Subcutaneous preadipocyte (primary cell): ENCODE data around the gene DPPA3. TPM values are rescaled to one million over a fixed set of nuclear protein-coding genes. Genes with fewer than 3 reads are reported as not detected.

Experiments used
- total RNA-seq: library from RNA; depleted of rRNA; stranded (reverse); fragments of >200 nt; gene quantifications from 2 replicates; pipeline ENCODE4 v1.2.3, GENCODE V29; 2012

Gene DPPA3
- total RNA-seq: not detected in 2 replicates

DNA sequence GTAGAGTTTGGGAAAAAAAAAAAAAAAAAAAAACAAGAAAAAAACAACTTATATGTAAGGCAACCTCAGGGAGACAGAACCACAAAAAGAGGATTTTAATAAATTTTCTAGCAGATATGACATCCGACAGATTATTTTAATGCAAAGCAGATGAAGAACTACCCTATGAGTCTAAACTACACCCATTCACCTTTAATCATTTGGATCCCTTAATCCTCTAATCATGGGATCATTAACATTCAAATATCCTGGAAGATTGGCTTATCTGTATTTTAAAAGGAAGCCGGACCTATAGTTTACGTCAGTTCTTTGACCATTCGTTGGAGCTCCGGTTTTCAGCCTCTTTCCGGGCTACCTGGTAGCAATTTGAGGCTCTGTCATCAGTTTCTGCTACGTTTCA lies at the start of gene DPPA3:
DPPA3 (plus strand) TSS at position 301 of the 400 bp plus-strand sequence. CDS start 138 bp downstream, outside the sequence.

DNA sequence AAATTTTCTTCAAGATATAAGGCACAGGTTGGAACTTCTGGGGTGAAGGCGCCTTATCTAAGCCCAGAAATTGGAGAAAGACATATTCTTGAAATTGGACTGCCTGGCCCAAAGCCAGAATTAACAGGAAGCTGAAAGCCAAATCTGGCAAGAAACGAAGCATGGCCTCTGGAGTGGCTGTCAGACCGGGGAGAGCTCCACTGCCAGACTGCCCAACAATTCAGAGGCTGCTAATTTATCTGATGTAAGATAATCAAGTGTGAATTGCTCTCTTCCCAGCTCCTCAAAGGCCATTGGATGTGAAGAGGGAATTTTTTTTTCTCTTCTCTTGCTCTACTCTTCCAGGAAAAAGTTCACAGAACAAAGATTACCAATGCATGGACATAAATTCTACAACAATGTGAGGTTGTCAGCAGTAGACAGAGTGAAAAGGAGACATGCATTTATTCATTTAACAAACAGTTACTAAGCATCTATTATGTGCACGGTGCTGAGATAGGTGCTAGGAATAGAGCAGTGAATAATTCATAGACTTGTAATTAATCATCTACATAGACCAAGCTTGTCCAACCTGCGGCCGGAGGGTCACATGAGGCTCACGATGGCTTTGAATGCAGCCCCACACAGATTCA lies 15.6 kb upstream of the DPPA3 start, which contains the start of gene GDF3:
GDF3 (minus strand) TSS at position 210 of the 632 bp plus-strand sequence; CDS start at position 163, 47 bp downstream.

DNA sequence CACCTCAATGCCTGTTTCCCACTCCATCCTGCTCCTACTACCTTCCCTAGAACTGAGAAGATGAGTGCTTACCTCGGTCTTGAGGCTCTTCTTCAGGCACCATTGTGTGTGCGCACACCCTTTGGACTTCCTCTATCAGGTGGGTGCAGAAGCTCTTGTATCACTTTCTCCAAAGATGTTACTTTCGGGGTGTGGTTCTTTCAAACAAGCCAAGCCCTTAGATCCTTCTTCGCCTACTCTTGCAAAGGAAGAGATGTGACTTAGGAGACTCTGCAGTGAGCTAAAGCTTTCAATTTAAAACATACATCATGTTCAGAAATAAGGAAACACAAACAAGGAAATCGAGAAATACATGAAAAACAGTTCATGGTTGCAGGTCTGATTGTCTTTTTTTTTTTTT lies 36.0 kb downstream of the DPPA3 start, which contains the start of gene CLEC4C:
CLEC4C (minus strand) TSS at position 130 of the 400 bp plus-strand sequence; CDS start at position 103, 27 bp downstream.

Other genes with a start within 250 kb of the DPPA3 start
- under 0.01 TPM in 2 replicates for gene CD163, start 207.7 kb upstream of the DPPA3 start, total RNA-seq
- gene APOBEC1, start 45.5 kb upstream of the DPPA3 start, total RNA-seq: not detected in 2 replicates
- gene GDF3, start 15.7 kb upstream of the DPPA3 start, total RNA-seq: not detected in 2 replicates
- gene CLEC4C, start 35.9 kb downstream of the DPPA3 start, total RNA-seq: not detected in 2 replicates
- gene NANOGNB, start 53.8 kb downstream of the DPPA3 start, total RNA-seq: not detected in 2 replicates
- gene NANOG, start 78.0 kb downstream of the DPPA3 start, total RNA-seq: not detected in 2 replicates
- gene SLC2A14, start 161.5 kb downstream of the DPPA3 start, total RNA-seq: under 0.01 and 0.20 TPM in 2 replicates
- gene SLC2A3, start 224.8 kb downstream of the DPPA3 start, total RNA-seq: 99.6 and 137 TPM in 2 replicates